Gastrocnemius medialis (tissue), 4 donors: Measurements from ENCODE around the gene PKP1. TPM values are rescaled to one million over a fixed set of nuclear protein-coding genes. Genes with fewer than 3 reads are reported as not detected.

Source experiments
- ATAC-seq, 2 donors: fragments of 150-250 bp; one replicate each; pipeline ENCODE4 v1.9.1; 2016
- DNase-seq, 2 donors: peaks; one replicate each; pipeline ENCODE4 v3.0.0-alpha.2; 2019
- H3K27ac ChIP-seq, 4 donors: fragments of 200-600 bp; sonication (generic); 1 replicate in 1 of 4; 2 replicates in 3 of 4; pipeline ENCODE4 v1.5.1; 2016 to 2018; ENCODE audit warnings: mild to moderate bottlenecking in 2 of 4, moderate library complexity in 1 of 4
- H3K27me3 ChIP-seq, 3 donors: fragments of 200-600 bp; sonication (generic) in 2 of 3; 1 replicate in 1 of 3; 2 replicates in 2 of 3; pipeline versions ENCODE4 v1.5.1 to v1.6.0; 2016 to 2019; ENCODE audit warnings: mild to moderate bottlenecking in 1 of 3, moderate library complexity in 1 of 3
- H3K36me3 ChIP-seq, 2 donors: fragments of 200-600 bp; sonication (generic) in 1 of 2; one replicate each; pipeline ENCODE4 v1.5.1; 2017 to 2018
- H3K4me1 ChIP-seq, 2 donors: fragments of 200-600 bp; sonication (generic) in 1 of 2; one replicate each; pipeline ENCODE4 v1.5.1; 2016 to 2017; ENCODE audit warnings: mild to moderate bottlenecking in 2 of 2
- H3K4me3 ChIP-seq, 4 donors: fragments of 200-600 bp; sonication (generic) in 3 of 4; 1 replicate in 1 of 4; 2 replicates in 3 of 4; pipeline ENCODE4 v1.5.1; 2016 to 2019; ENCODE audit warnings: mild to moderate bottlenecking in 2 of 4
- H3K9me3 ChIP-seq, 3 donors: fragments of 200-600 bp; sonication (generic) in 2 of 3; 1 replicate in 1 of 3; 2 replicates in 2 of 3; pipeline ENCODE4 v1.5.1; 2016 to 2019
- CTCF ChIP-seq, 5 experiments: fragments of 450-650 bp in 3 of 5; fragments of 200-600 bp in 2 of 5; sonication (generic) in 2 of 5; IDR thresholded peaks in 4 of 5; conservative IDR thresholded peaks in 1 of 5; 1 replicate in 4 of 5; 2 replicates in 1 of 5; pipeline ENCODE4 v1.5.1; 2016 to 2019; ENCODE audit warnings: antibody characterized with exemption in 5 of 5, mild to moderate bottlenecking in 3 of 5, moderate library complexity in 3 of 5
- POLR2A ChIP-seq, 2 donors: fragments of 450-650 bp; IDR thresholded peaks; one replicate each; pipeline ENCODE4 v1.6.1; 2017; ENCODE audit warnings: antibody characterized with exemption in 2 of 2, mild to moderate bottlenecking in 2 of 2, moderate library complexity in 2 of 2
- in situ Hi-C, 4 donors: fragments of 200-750 bp; cut with MboI; loops; one replicate each; pipeline versions ENCODE4 v1.15.0 to v1.8.0; 2017; ENCODE audit warnings: low sequenced_read_pairs in 4 of 4
- intact Hi-C: fragments of 100-400 bp; cut with DNase I; formaldehyde crosslinking; loops from one replicate; pipeline ENCODE4 v1.15.1; 2023; ENCODE audit warnings: low total_unique reads
- total RNA-seq, 4 donors: library from RNA; depleted of rRNA; stranded (reverse); fragments of >200 nt; gene quantifications; one replicate each; pipeline versions ENCODE4 v1.1.0 to v1.2.3, GENCODE V29; 2016

Gene PKP1
- total RNA-seq, 4 donors from 2014 or later: 0.71 to 4.5 (median 1.2) TPM

GRCh38 chr1:201354151-201354900 lies 71.0 kb downstream of the PKP1 start:
- peaks cover 0 to 4% of the 10 kb centered on the region in 2 donors for H3K4me1 ChIP-seq
- intact Hi-C loops (no loop called here), in situ Hi-C loops (loop anchor here (10.0 to 25.0 kb wide), 2 partner anchors 90 to 92 kb away; no protein-coding TSS in a partner anchor)
- no peaks in the 10 kb centered on the region for H3K36me3 ChIP-seq
- no peaks in the 10 kb centered on the region for H3K9me3 ChIP-seq
- no peaks in the 10 kb centered on the region for H3K27me3 ChIP-seq
- ATAC-seq: no peak
- H3K4me3 ChIP-seq: no peak overlapping the region
- no peak for DNase-seq
- no peak overlapping the region for H3K27ac ChIP-seq
- TF ChIP-seq CTCF (IDR thresholded peaks at IDR 0.05 in 4 of 5, conservative IDR thresholded peaks at IDR 0.05 in 1 of 5) (no peak), POLR2A (IDR thresholded peaks at IDR 0.05) (no peak)

- no peak for TF ChIP-seq CTCF (IDR thresholded peaks at IDR 0.05 in 4 of 5, conservative IDR thresholded peaks at IDR 0.05 in 1 of 5)
- TF ChIP-seq POLR2A (IDR thresholded peaks at IDR 0.05): no peak
- intact Hi-C loops: no loop called here
- Histone ChIP-seq H3K27me3 (no peaks in the 10 kb centered on the region), H3K27ac (no peak overlapping the region), H3K4me1 (peaks cover 0 to 4% of the 10 kb centered on the region in 2 donors), H3K4me3 (no peak overlapping the region), H3K36me3 (no peaks in the 10 kb centered on the region), H3K9me3 (no peaks in the 10 kb centered on the region)
- in situ Hi-C loops: loop anchor here (10.0 to 25.0 kb wide), 2 partner anchors 90 to 93 kb away; no protein-coding TSS in a partner anchor
- DNase-seq: no peak
- no peak for ATAC-seq
Measured at GRCh38 chr1:201354901-201355295, 71.6 kb downstream of the PKP1 start.

- in situ Hi-C loops (loop anchor here (10.0 to 25.0 kb wide), 2 partner anchors 91 to 93 kb away; no protein-coding TSS in a partner anchor), intact Hi-C loops (no loop called here)
- ATAC-seq (no peak), DNase-seq (no peak)
- no peaks in the 10 kb centered on the region for H3K27me3 ChIP-seq
- no peaks in the 10 kb centered on the region for H3K9me3 ChIP-seq
- no peak for TF ChIP-seq CTCF (IDR thresholded peaks at IDR 0.05 in 4 of 5, conservative IDR thresholded peaks at IDR 0.05 in 1 of 5)
- TF ChIP-seq POLR2A (IDR thresholded peaks at IDR 0.05): no peak
- no peak overlapping the region for H3K27ac ChIP-seq
- peaks cover 0 to 4% of the 10 kb centered on the region in 2 donors for H3K4me1 ChIP-seq
- no peaks in the 10 kb centered on the region for H3K36me3 ChIP-seq
- H3K4me3 ChIP-seq: no peak overlapping the region
Measured at GRCh38 chr1:201355471-201355870, 72.2 kb downstream of the PKP1 start.

DNA sequence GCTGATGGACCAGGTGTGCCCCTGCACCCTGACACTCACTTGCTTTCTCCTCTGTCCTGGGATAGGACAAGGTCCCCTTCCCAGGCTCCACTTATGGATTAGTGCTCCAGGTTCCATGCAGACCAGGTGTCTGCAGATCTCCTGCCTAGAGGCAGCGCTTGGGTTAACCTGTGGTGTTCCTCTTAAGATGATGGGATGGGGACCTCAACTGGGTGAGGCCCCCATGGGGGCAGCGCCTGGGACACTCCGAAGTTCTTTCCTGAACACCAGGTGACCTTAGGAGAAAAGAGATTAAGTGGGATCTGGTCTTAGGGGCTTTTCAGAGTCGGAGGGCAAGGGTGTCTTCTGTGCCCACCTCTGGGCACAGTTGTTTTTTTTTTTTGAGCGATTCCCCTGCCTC lies 72.9 kb downstream of the PKP1 start:
- Histone ChIP-seq H3K27ac (no peak overlapping the region), H3K27me3 (no peaks in the 10 kb centered on the region), H3K36me3 (no peaks in the 10 kb centered on the region), H3K4me1 (peaks cover 0 to 4% of the 10 kb centered on the region in 2 donors), H3K9me3 (no peaks in the 10 kb centered on the region), H3K4me3 (no peak overlapping the region)
- ATAC-seq (no peak), DNase-seq (no peak)
- intact Hi-C loops: no loop called here
- in situ Hi-C loops: loop anchor here (10.0 to 25.0 kb wide), 2 partner anchors 91 to 94 kb away; no protein-coding TSS in a partner anchor
- TF ChIP-seq CTCF (IDR thresholded peaks at IDR 0.05 in 4 of 5, conservative IDR thresholded peaks at IDR 0.05 in 1 of 5): no peak
- TF ChIP-seq POLR2A (IDR thresholded peaks at IDR 0.05): no peak
